Adrenal gland (tissue), 12 donors: Measurements from ENCODE around the gene SCGB1A1. TPM values are rescaled to one million over a fixed set of nuclear protein-coding genes. Genes with fewer than 3 reads are reported as not detected.

Experiments used
- DNase-seq, 7 donors: peaks; one replicate each; pipeline ENCODE4 v3.0.0-alpha.2; 2019 to 2020
- H3K27ac ChIP-seq, 5 donors: fragments of 200-600 bp; sonication (generic) in 4 of 5; 1 replicate in 3 of 5; 2 replicates in 2 of 5; pipeline versions ENCODE4 v1.5.1 to v1.8.0; 2016 to 2020; ENCODE audit warnings: mild to moderate bottlenecking in 1 of 5
- H3K27me3 ChIP-seq: fragments of 200-600 bp; 2 replicates; pipeline ENCODE4 v1.8.0; 2021
- H3K36me3 ChIP-seq, 2 donors: fragments of 200-600 bp; replicated peaks in 1 of 2; 1 replicate in 1 of 2; 2 replicates in 1 of 2; pipeline versions ENCODE4 v1.5.1 to v1.8.0; 2018 to 2022
- H3K4me1 ChIP-seq, 2 donors: fragments of 200-600 bp; replicated peaks in 1 of 2; 1 replicate in 1 of 2; 2 replicates in 1 of 2; pipeline versions ENCODE4 v1.5.1 to v1.8.0; 2018 to 2021
- H3K4me3 ChIP-seq, 4 donors: fragments of 200-600 bp; sonication (generic) in 3 of 4; one replicate each; pipeline ENCODE4 v1.5.1; 2016 to 2018
- H3K9me3 ChIP-seq, 3 donors: fragments of 200-600 bp; sonication (generic) in 1 of 3; replicated peaks in 1 of 3; 1 replicate in 2 of 3; 2 replicates in 1 of 3; pipeline versions ENCODE4 v1.5.1 to v1.8.0; 2016 to 2021
- CTCF ChIP-seq, 6 experiments: fragments of 450-650 bp in 4 of 6; fragments of 200-600 bp in 2 of 6; sonication (generic) in 1 of 6; IDR thresholded peaks; 1 replicate in 5 of 6; 2 replicates in 1 of 6; pipeline versions ENCODE4 v1.5.1 to v1.8.0; 2016 to 2021; ENCODE audit warnings: antibody characterized with exemption in 6 of 6, mild to moderate bottlenecking in 2 of 6, moderate library complexity in 1 of 6
- POLR2A ChIP-seq, 2 donors: fragments of 450-650 bp; IDR thresholded peaks; one replicate each; pipeline ENCODE4 v1.6.1; 2017; ENCODE audit warnings: antibody characterized with exemption in 2 of 2, mild to moderate bottlenecking in 2 of 2, moderate library complexity in 1 of 2
- WGBS, 4 donors: extraction: QIAGEN DNeasy Blood & Tissue Kit in 2 of 4; methylation state at CpG; one replicate each; pipeline versions ENCODE4 v1.1.5 to v1.1.7; 2013 to 2017; 5-methylcytosine and 5-hydroxymethylcytosine counted together
- intact Hi-C, 2 donors: fragments of 100-400 bp; cut with DNase I; formaldehyde crosslinking; loops; one replicate each; pipeline versions ENCODE4 v1.14.1 to v1.15.0; 2022 to 2023
- polyA plus RNA-seq, 3 donors: library from polyadenylated mRNA; stranded (reverse); fragments of 200-250 nt in 2 of 3; fragments of 350-450 nt in 1 of 3; fragmentation: Illumina TruSeq in 1 of 3; extraction: RNeasy Lipid Tissue Mini Kit (QIAGEN cat#74804) in 1 of 3; gene quantifications; one replicate each; pipeline ENCODE4 v1.2.3, GENCODE V29; 2013 to 2014
- total RNA-seq, 9 donors: library from RNA; depleted of rRNA in 4 of 9; stranded (reverse); fragments of >200 nt in 4 of 9; fragments of 120-200 nt in 1 of 9; fragmentation: NEBNext Ultra II Directional in 1 of 9; extraction: Animal tissue kit (Norgen Biotek cat#: 25700) in 1 of 9; gene quantifications; one replicate each; pipeline versions ENCODE4 v1.1.0 to v1.2.4, GENCODE V29; 2013 to 2023
- donor health status: healthy with polysubstance abuse.
- donor health status: Bipolar disorder and iron deficiency.
- donor health status: DM: yes; HTN: yes; CAD: no.
- donor health status: DM: no; HTN: no; CAD: no.
- donor health status: DM: no; HTN: no; CAD: no.
- donor health status: DM: yes; HTN: yes; CAD: no.

SCGB1A1 gene
- total and polyA plus RNA-seq, 12 donors = 1.5 to 3.1 (median 1.7) TPM; not detected in 9

GRCh38 chr11:62433904-62434276 lies 15.1 kb downstream of the SCGB1A1 start:
- peak in 2 of 7 donors; percentile 16 to 27 for DNase-seq
- TF ChIP-seq POLR2A (IDR thresholded peaks at IDR 0.05) (no peak), CTCF (IDR thresholded peaks at IDR 0.05) (no peak)
- Histone ChIP-seq H3K36me3 (no peaks in the 10 kb centered on the region), H3K27me3 (no peaks in the 10 kb centered on the region), H3K4me3 (no peak overlapping the region), H3K9me3 (no peaks in the 10 kb centered on the region), H3K4me1 (peaks cover 4% of the 10 kb centered on the region in 2 donors), H3K27ac (peak overlapping the region in 2 of 5 donors; percentile 30 to 74)
- intact Hi-C loops = no loop called here
- WGBS, 4 donors = 43 to 59% (median 53%) methylated on average over 6 of the region's 6 CpGs

- H3K4me3 ChIP-seq = no peak overlapping the region
- DNase-seq = no peak
- H3K27ac ChIP-seq = peak overlapping the region in 1 of 5 donors; percentile 68
- no peaks in the 10 kb centered on the region for H3K9me3 ChIP-seq
- peaks cover 4 to 14% of the 10 kb centered on the region in 2 donors for H3K4me1 ChIP-seq
- TF ChIP-seq POLR2A (IDR thresholded peaks at IDR 0.05) (no peak), CTCF (IDR thresholded peaks at IDR 0.05) (no peak)
- 57 to 78% (median 73%) methylated on average over 4 to 5 of the region's 5 CpGs for WGBS, 4 donors
- no peaks in the 10 kb centered on the region for H3K27me3 ChIP-seq
- no peaks in the 10 kb centered on the region for H3K36me3 ChIP-seq
- intact Hi-C loops = no loop called here
Observed at GRCh38 chr11:62435846-62436660, 17.2 kb downstream of the SCGB1A1 start.

GRCh38 chr11:62437616-62438015 lies 18.8 kb downstream of the SCGB1A1 start:
- peaks cover 4 to 11% of the 10 kb centered on the region in 2 donors for H3K4me1 ChIP-seq
- intact Hi-C loops = no loop called here
- H3K36me3 ChIP-seq = no peaks in the 10 kb centered on the region
- H3K4me3 ChIP-seq = no peak overlapping the region
- TF ChIP-seq POLR2A (IDR thresholded peaks at IDR 0.05) = no peak
- TF ChIP-seq CTCF (IDR thresholded peaks at IDR 0.05) = no peak
- DNase-seq = no peak
- H3K27ac ChIP-seq = no peak overlapping the region
- 71 to 88% (median 81%) methylated on average over 1 of the region's 1 CpG for WGBS, 4 donors
- H3K27me3 ChIP-seq = no peaks in the 10 kb centered on the region
- no peaks in the 10 kb centered on the region for H3K9me3 ChIP-seq

- TF ChIP-seq CTCF (IDR thresholded peaks at IDR 0.05) = no peak
- no peak for TF ChIP-seq POLR2A (IDR thresholded peaks at IDR 0.05)
Observed at GRCh38 chr11:62438641-62439040, 19.8 kb downstream of the SCGB1A1 start.

More at GRCh38 chr11:62438641-62439040, 19.8 kb downstream of the SCGB1A1 start:
- Histone ChIP-seq H3K27ac (no peak overlapping the region), H3K4me3 (no peak overlapping the region), H3K4me1 (peaks cover 1 to 11% of the 10 kb centered on the region in 2 donors), H3K9me3 (no peaks in the 10 kb centered on the region), H3K36me3 (no peaks in the 10 kb centered on the region), H3K27me3 (no peaks in the 10 kb centered on the region)
- intact Hi-C loops = no loop called here
- DNase-seq = no peak
- 62 to 85% (median 75%) methylated on average over 4 of the region's 4 CpGs for WGBS, 4 donors
